ENCODE data around the gene VRK3. TPM values are rescaled to one million over a fixed set of nuclear protein-coding genes. Genes with fewer than 3 reads are reported as not detected.

Gene VRK3
- total RNA-seq, 1 experiment from 2014 or later, result 41.0 TPM

DNA sequence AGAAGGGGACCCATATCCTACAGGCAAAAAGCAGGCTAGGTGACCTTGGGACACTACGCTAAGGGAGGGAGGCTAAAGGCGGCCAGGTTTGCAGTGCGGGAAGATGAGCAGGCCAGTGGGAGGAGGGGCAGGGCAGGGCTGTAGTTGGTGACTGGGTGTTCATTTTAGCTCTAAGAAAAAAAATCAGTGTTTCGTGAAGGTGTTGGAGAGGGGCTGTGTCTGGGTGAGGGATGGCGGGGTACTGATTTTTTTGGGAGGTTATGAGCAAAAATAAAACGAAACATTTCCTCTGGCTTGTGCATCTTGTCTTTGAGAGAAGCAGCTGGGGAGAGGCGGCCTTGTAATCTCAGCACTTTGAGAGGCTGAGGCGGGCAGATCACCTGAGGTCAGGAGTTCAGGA lies 91.5 kb downstream of the VRK3 start:
- no peaks in the 10 kb centered on the region for H3K27me3 ChIP-seq
- H3K9me3 ChIP-seq, result no peaks in the 10 kb centered on the region
- H3K36me3 ChIP-seq, result peaks cover 18% of the 10 kb centered on the region
- no peak for DNase-seq
- H3K4me3 ChIP-seq, result no peak overlapping the region

DNA sequence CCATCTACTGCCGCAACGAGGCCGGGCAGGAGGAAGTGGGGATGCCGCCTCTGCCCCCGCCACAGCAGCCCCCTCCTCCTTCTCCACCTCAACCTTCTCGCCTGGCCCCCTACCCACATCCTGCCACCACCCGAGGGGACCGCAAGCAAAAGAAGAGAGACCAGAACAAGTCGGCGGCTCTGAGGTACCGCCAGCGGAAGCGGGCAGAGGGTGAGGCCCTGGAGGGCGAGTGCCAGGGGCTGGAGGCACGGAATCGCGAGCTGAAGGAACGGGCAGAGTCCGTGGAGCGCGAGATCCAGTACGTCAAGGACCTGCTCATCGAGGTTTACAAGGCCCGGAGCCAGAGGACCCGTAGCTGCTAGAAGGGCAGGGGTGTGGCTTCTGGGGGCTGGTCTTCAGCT lies 92.4 kb downstream of the VRK3 start:
- no peak overlapping the region for H3K4me3 ChIP-seq
- H3K9me3 ChIP-seq, result no peaks in the 10 kb centered on the region
- H3K36me3 ChIP-seq, result peaks cover 27% of the 10 kb centered on the region
- H3K27me3 ChIP-seq, result no peaks in the 10 kb centered on the region
- no peak for DNase-seq

DNA sequence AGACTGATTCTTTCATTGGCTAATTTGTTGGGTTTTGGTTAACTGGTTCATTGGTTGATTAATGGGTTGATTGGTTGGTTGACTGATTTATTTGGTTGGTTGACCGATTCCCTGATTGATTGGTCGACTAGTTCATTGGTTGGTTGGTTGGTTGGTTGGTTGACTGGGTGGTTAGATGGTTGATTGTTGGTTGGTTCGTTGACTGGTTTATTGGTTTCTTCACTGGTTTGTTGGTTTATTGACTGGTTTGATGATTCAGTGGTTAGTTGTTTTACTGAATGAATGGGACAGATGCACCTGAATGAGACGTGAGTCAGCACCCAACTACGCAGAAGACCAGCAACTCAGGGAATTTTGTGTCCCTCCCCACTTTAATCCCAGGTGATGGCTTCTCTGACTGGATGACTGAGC lies 93.1 kb downstream of the VRK3 start:
- DNase-seq, result no peak
- H3K9me3 ChIP-seq, result no peaks in the 10 kb centered on the region
- H3K4me3 ChIP-seq, result no peak overlapping the region
- H3K27me3 ChIP-seq, result no peaks in the 10 kb centered on the region
- H3K36me3 ChIP-seq, result peaks cover 34% of the 10 kb centered on the region

DNA sequence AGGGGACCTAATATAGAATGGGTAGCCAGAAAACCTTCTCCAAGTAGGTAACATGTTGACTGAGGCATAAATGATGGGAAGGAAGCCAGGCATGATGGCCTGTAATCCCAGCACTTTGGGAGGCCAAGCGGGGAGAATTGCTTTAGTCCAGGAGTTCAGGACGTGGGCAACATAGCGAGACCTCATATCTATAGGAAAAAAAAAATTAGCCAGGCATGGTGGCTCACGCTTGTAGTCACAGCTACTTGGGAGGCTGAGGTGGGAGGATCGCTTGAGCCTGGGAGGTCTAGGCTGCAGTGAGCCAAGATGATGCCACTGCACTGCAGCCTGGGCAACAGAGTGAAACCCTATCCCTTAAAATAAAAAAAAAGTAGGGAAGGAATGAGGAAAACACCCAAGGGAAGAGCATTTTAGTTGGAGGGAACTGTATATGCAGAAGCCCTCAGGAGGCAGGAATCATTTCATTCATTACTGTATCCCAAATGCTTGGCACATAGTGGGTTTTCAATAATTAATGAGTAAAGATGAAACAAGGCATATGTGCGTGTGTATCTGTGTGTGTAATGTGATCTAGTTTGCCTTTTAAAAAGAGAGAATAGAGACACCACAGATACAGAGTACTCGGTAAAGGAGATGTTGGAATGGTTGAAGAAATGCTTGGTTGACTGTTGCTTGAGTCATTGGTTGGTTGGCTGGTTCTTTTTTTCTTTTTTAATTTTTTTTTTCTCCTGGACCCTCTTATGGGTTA lies 93.7 kb downstream of the VRK3 start:
- no peak overlapping the region for H3K4me3 ChIP-seq
- H3K9me3 ChIP-seq, result no peaks in the 10 kb centered on the region
- H3K27me3 ChIP-seq, result no peaks in the 10 kb centered on the region
- H3K36me3 ChIP-seq, result peaks cover 40% of the 10 kb centered on the region
- DNase-seq, result no peak

DNA sequence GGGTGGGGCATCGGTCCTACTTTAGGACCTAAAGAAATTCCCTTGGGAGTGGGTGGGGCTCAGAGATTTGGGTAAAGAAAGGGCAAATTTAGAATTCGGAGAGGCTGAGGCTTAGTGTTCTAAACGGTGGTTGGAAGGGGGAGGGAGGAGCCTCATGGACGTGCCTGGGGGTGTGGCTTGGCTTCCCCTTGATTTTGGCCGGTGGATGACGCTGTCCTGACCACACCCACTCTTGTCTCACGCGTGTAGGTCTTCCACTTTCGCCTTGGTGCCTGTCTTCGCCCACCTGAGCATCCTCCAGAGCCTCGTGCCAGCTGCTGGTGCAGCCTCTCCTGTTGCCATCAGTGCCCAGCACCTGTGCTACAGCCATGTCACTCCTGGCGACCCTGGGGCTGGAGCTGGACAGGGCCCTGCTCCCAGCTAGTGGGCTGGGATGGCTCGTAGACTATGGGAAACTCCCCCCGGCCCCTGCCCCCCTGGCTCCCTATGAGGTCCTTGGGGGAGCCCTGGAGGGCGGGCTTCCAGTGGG lies 94.6 kb downstream of the VRK3 start:
- no peaks in the 10 kb centered on the region for H3K9me3 ChIP-seq
- peaks cover 49% of the 10 kb centered on the region for H3K36me3 ChIP-seq
- H3K4me3 ChIP-seq, result peak overlapping the region; percentile 97; the same call in 1 of the 2 replicates
- no peaks in the 10 kb centered on the region for H3K27me3 ChIP-seq
- no peak for DNase-seq

DNA sequence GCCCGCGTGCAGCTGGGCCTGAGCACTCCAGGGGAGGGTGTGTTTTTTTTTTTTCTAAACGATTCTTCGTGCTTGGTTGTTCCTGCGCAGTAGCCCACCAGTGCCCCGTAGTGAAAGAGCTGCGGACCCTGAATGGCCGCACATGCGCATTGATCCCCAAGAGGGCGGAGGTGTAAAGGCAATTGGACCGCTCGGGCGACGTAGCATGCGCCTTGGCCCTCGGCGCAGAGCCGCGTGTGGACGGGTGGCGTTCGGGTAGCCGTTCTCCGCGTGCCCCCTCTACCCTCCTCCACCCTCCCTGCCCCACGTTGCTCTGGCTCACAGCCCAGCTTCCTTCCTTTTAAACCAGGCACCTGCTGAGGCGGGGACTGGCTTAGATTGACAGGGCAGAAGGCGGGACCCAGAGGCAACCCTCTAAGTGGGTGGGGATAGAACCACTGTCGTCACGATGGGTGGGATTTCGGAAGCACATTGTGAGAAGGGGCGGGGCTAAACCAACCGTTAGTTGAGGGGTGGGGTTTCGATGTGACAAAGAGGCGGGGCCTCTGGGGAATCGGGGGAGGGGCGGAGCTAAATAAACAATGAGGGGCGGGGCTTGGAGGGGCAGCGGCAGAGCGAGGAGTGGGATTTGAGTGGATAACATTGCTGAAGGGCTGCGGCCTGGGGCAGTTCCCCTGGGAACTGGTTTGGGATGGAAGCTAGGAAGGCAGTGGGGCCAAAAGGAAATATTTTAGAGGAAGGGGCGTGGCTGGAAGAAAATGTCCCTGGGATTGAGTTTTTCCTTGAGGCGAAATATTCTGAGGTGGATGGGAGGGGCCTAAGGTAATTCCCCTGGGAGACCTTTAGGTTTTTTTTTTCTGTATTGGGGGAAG lies 95.3 kb downstream of the VRK3 start:
- no peaks in the 10 kb centered on the region for H3K27me3 ChIP-seq
- H3K4me3 ChIP-seq, result peak overlapping the region; percentile 97
- peaks cover 54% of the 10 kb centered on the region for H3K36me3 ChIP-seq
- peak; percentile 94 for DNase-seq
- no peaks in the 10 kb centered on the region for H3K9me3 ChIP-seq

DNA sequence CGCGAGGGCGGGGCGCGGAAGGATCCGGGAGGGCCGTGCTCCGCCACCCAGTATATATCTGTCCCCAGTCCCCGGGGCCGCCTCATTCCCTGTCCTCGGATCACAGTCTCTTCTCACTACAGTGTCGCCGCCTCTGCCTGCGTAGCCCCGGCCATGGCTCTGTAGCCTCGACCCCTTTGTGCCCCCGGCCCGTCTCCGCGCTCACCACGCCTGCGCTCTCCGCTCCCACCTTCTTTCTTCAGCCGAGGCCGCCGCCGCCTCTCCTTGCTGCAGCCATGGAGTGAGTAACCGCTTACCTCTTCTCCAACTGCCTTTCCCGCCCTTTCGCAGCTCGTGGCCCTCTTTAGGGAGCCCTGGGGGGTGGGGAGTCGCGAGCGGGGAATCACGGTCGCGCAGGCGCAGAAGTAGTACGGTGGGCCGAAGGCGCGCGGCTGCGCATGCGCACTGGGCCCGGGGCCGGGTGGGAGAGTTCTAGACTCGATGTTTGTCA lies 96.0 kb downstream of the VRK3 start, which contains the start of the genes ATF5 and NUP62:
Gene ATF5 (plus strand): TSS at position 85 of the 490 bp plus-strand sequence. CDS start 1,646 bp downstream, outside the sequence.
Gene NUP62 (minus strand): TSS at position 384 of the 490 bp plus-strand sequence. CDS start 19,697 bp downstream, outside the sequence.
- Histone ChIP-seq H3K36me3 (peaks cover 61% of the 10 kb centered on the region), H3K27me3 (no peaks in the 10 kb centered on the region), H3K4me3 (peak within 1 kb of the TSS; percentile 97), H3K9me3 (no peaks in the 10 kb centered on the region)
- DNase-seq, result peak; percentile 92

DNA sequence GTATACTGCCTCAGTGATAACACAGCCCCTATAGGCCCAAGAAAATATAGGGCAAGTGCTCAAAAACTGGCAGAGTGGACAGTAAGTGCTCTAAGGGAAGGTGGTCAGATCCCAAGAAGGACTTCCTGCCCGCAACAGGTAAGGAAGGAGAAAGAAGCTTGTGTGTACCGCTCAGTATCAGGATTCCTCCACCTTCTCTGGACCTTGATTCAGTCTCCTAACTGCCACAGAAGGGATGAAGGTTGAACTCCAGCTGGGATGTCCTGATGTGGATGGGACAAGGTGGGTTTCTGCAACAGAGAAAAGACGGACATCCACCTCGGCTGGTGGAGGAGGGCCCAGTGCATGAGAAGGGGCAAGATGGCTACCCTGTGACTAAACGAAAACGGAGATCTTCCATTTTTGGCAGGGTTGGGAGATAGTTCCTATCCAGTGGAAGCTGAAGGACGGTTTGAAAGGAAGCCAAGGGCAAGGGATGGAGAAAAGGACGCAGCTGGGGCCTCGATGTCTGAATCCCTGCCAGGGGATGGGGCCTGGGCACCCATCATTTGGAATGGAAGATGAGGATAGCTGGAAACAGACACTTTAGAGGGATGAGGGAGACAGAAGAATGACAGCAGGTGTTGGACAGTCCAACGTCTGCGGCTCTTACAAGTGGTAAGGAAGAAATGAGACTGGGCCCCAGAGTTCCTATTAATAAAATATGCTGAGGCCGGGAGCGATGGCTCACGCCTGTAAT lies 97.5 kb downstream of the VRK3 start:
- Histone ChIP-seq H3K9me3 (no peaks in the 10 kb centered on the region), H3K27me3 (no peaks in the 10 kb centered on the region), H3K36me3 (peaks cover 72% of the 10 kb centered on the region), H3K4me3 (peak overlapping the region; percentile 97)
- no peak for DNase-seq

DNA sequence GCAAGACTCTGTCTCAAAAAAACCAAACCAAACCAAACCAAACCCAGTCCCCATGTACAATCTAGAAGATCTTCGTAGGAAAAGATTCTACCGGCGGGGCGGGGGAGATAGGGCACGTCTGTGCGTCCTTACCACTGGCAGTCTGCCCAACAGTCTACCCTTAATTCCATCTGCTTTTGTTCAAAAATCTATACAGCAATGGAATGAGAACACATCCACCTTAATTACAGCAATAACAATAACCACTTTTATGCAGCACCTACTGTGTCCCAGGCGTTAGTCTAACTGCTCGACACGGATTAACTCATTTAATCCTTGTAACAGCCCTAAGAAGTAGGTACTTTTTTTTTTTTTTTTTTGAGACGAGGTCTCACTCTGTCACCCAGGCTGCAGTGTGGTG lies 98.7 kb downstream of the VRK3 start:
- no peaks in the 10 kb centered on the region for H3K27me3 ChIP-seq

More for the DNA sequence above, 98.7 kb downstream of the VRK3 start:
- Histone ChIP-seq H3K4me3 (no peak overlapping the region), H3K9me3 (no peaks in the 10 kb centered on the region), H3K36me3 (peaks cover 78% of the 10 kb centered on the region)
- no peak for DNase-seq

Other genes starting within 250 kb of the VRK3 start
- gene FUZ, start 212.1 kb downstream of the VRK3 start, total RNA-seq (2014; rRNA removed; shearing (Covaris generic); ENCODE audit: low replicate concordance), result 8.2 and 31.4 TPM in 2 replicates
- 27.6 and 45.1 TPM in 2 replicates for gene MED25, start 207.1 kb downstream of the VRK3 start, total RNA-seq (2014; rRNA removed; shearing (Covaris generic); ENCODE audit: low replicate concordance)
- 45.1 and 96.1 TPM in 2 replicates for gene PTOV1, start 174.2 kb downstream of the VRK3 start, total RNA-seq (2014; rRNA removed; shearing (Covaris generic); ENCODE audit: low replicate concordance)
- 29.4 and 46.4 TPM in 2 replicates for gene PNKP, start 157.8 kb downstream of the VRK3 start, total RNA-seq (2014; rRNA removed; shearing (Covaris generic); ENCODE audit: low replicate concordance)
- gene AKT1S1, start 148.0 kb downstream of the VRK3 start, total RNA-seq (2014; rRNA removed; shearing (Covaris generic); ENCODE audit: low replicate concordance), result 12.1 and 16.5 TPM in 2 replicates
- 5.2 and 11.5 TPM in 2 replicates for gene TBC1D17, start 147.7 kb downstream of the VRK3 start, total RNA-seq (2014; rRNA removed; shearing (Covaris generic); ENCODE audit: low replicate concordance)
- 3.6 TPM in 1 of 2 replicates, not detected in the other for gene IL4I1, start 128.5 kb downstream of the VRK3 start, total RNA-seq (2014; rRNA removed; shearing (Covaris generic); ENCODE audit: low replicate concordance)
- gene ATF5, start 96.2 kb downstream of the VRK3 start, total RNA-seq (2014; rRNA removed; shearing (Covaris generic); ENCODE audit: low replicate concordance), result 4.2 and 19.0 TPM in 2 replicates
- 76.0 and 81.5 TPM in 2 replicates for gene NUP62, start 95.9 kb downstream of the VRK3 start, total RNA-seq (2014; rRNA removed; shearing (Covaris generic); ENCODE audit: low replicate concordance)
- not detected in 2 replicates for gene SIGLEC11, start 64.2 kb downstream of the VRK3 start, total RNA-seq (2014; rRNA removed; shearing (Covaris generic); ENCODE audit: low replicate concordance)
- gene ZNF473, start 633 bp upstream of the VRK3 start, total RNA-seq (2014; rRNA removed; shearing (Covaris generic); ENCODE audit: low replicate concordance), result 11.4 and 12.0 TPM in 2 replicates
- not detected in 2 replicates for gene IZUMO2, start 137.9 kb upstream of the VRK3 start, total RNA-seq (2014; rRNA removed; shearing (Covaris generic); ENCODE audit: low replicate concordance)
- 2.1 TPM in 1 of 2 replicates, not detected in the other for gene MYH14, start 178.2 kb upstream of the VRK3 start, total RNA-seq (2014; rRNA removed; shearing (Covaris generic); ENCODE audit: low replicate concordance)